GM12873 (cell line): Measurements from ENCODE around the gene HCN2.

Experiments
- TF ChIP-seq, protein P1 (sequence below): IDR thresholded peaks from 2 replicates; pipeline ENCODE4 v1.5.1; 2012; ENCODE audit warnings: low read depth, mild to moderate bottlenecking, moderate library complexity, low read length, control low read depth; ENCODE audit not compliant: insufficient read depth; ENCODE audit errors: missing control alignments

The HCN2 gene

DNA sequence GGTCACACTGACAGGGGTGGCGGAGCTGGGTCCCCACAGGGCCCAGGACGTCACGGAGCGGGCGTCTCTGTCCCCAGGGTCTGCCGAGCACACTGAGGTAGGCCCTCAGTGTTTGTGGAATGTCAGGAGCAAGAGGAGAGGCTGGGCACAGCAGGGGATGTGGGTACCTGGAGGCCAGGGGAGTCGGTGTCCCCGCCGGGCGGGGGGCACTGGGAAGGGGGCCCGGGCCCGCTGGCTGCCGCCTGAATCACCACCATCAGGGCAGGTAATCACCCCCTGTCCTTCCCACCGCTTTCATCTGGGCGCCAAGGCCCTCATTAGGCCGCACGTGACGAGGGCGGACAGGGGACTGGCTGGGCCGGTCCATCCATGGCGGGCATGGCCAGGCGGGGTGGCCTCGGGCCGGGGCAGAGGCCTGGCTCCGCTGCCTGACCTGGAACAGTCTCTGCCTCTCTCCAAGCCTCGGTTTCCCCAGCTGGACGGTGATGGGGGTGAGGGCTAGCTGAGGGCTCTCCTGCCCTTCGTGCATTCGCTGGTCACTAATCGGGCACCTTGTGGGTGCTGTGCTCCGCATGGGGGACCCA lies 51.0 kb downstream of the HCN2 start:
- TF ChIP-seq, protein P1, sequence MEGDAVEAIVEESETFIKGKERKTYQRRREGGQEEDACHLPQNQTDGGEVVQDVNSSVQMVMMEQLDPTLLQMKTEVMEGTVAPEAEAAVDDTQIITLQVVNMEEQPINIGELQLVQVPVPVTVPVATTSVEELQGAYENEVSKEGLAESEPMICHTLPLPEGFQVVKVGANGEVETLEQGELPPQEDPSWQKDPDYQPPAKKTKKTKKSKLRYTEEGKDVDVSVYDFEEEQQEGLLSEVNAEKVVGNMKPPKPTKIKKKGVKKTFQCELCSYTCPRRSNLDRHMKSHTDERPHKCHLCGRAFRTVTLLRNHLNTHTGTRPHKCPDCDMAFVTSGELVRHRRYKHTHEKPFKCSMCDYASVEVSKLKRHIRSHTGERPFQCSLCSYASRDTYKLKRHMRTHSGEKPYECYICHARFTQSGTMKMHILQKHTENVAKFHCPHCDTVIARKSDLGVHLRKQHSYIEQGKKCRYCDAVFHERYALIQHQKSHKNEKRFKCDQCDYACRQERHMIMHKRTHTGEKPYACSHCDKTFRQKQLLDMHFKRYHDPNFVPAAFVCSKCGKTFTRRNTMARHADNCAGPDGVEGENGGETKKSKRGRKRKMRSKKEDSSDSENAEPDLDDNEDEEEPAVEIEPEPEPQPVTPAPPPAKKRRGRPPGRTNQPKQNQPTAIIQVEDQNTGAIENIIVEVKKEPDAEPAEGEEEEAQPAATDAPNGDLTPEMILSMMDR: no peak

DNA sequence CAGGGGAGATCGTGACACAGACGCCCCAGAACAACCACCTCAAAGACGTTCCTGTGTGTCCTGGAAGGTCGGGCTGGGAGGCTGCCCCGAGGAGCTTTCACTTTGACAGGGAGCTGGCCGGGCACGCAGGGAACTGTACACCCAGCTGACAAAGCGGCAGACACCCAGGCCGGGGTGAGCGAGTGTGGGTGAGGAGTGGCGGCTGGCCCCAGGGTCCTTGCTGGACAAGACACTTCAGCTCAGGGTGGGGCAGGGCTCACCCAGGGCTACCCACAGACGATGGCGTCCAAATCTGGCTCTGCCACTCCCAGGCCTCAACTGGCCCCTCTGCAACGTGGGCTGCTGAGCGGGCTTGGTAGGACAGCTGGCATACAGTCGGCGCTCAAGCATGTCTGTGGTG lies 52.0 kb downstream of the HCN2 start:
- TF ChIP-seq, protein P1: no peak

DNA sequence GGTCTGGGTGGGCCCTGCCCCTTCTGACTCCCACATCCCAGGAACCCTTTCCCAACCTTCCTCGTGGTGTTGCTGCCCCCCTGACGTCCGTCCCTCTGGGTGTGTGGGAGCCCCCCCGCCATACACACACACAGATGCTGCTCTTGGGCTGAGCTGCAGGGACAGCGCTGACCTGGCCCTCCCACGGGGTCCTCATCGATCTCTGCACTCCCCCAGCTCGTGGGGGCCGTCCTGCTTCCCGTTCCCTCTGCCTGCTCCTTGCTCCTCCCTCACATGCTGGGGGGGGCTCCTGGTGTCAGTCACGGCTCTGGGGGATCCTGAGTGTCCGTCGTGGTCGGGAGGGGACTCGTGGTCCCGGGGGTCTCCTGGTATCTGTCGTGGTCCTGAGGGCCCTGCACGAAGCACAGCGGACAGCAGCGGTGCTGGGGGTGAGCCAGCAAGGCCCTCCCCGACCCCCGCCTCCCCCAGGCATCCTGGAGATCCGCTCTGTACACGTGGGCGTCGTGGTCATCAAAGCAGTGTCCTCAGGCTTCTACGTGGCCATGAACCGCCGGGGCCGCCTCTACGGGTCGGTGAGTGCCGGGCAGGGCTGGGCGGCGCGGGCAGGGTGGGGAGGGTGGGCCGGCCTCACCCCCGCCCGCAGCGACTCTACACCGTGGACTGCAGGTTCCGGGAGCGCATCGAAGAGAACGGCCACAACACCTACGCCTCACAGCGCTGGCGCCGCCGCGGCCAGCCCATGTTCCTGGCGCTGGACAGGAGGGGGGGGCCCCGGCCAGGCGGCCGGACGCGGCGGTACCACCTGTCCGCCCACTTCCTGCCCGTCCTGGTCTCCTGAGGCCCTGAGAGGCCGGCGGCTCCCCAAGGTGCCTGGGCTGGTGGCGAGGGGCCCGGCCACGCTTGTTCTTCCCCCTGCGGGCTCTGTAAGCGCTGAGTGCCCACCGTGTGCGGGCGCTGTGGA lies 53.4 kb downstream of the HCN2 start:
- TF ChIP-seq, protein P1: no peak

DNA sequence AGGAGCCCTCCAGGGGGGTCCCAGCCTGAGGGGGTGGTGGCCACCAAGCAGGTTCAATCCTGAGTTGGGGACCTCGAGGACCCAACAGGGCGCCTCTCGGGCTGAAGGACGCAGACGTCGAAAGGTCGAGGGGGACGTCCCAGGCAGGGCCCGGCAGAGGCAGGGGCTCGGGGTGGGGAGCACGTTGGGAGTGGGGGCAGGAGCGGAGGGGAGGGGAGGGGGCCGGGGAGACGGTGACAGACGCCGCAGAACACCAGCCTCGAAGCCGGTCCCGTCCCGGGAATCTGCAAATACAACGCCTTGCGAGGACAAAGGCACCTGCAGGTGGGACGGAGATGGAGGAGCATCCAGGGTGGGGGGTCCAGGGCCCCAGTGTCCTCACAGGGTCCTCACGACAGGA lies 54.1 kb downstream of the HCN2 start:
- TF ChIP-seq, protein P1: no peak

DNA sequence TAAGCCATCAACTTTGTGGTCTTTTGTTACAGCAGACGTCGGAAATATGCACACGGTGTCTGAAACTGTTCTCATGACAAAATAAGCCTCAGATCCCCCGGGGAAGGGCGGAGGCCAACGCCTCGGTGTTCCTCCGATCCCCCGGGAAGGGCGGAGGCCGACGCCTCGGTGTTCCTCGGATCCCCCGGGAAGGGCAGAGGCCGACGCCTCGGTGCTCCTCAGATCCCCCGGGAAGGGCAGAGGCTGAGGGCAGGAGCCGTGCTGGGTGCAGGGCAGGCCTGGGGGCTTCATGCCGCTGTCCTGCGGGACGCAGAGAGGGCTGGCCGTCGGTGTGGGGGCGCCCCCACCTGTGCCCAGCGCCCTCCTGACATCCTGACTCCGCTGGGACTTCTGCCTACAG lies 54.7 kb downstream of the HCN2 start:
- TF ChIP-seq, protein P1: no peak

DNA sequence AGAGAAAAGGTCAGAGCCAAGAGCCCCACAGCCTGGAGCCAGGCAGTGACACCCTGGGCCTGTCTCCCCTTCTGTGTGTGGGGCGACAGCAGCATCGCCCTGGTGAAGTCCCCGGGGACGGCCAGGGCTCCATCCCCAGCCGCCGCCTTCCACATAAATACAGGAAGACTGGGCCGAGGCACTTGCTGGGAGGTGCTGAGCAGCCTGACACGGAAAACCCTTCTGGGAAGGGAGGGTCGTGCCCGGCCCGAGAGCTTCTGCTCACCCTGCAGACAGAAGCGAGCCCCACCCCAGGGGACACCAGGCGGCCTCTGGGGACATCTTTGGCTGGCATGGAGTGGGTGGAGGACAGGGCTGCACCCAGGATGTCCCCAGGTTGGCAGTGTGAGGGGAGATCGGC lies 55.1 kb downstream of the HCN2 start:
- TF ChIP-seq, protein P1: no peak

DNA sequence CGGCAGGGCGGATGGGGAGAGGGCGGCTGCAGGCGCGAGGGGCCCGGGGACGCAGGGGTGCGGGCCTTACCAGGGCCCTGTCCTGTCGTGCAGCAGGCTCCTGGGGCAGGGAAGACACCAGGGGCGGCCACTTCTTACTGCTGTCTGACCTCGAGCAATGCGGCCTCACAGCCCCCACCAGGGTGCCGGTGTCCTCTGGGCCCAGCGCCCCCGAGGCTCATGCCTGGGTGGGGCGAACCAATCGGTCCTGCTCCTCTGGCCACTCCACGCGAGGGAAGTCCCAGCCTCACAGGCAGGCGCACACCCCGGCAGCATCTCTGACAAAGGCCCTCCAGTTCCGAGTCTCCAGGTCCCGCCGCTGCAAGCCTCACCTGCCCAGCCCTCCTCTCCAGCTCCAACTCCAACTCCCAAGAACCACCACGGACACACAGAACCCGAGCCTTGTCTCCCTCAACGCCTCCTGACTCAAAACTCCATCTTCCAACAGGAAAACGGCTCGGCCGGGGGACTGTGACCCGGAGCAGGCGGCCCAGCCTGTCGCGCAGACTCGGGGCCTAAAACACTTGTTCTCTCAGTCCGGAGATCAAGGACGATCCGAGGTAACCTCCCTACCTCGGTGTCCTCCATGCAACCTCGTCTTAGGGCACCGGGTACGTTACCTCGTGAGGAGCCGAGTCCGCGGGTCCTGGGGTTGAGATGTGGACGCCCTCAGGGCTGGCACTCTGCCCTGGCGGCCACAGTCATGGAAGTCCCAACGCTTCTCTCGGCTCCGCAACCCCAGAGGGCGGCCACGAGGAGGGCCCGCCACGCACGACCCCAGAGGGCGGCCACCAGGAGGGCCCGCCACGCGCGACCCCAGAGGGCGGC lies 56.5 kb downstream of the HCN2 start:
- TF ChIP-seq, protein P1: no peak
